Measurements from ENCODE around the gene EPHA6.

DNA sequence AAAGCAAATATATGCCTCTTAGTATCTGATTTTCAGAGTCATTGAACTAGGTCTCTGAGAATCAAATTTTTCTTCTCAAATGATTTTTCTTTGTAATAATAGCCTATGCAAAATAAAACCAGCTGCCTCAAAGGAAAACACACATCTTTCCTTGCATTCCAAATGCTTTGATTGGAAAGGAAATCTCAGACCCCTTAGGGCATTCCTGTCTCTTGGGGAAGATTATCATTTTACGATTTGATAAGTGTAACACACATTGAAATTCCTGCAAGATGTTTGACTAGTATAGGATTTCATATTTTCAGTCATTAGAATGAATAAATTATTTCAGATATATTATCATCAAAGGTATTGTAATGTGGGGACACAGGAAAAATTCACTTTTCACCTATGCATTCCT is 244.8 kb downstream of the EPHA6 start:
- TF ChIP-seq, protein P1, sequence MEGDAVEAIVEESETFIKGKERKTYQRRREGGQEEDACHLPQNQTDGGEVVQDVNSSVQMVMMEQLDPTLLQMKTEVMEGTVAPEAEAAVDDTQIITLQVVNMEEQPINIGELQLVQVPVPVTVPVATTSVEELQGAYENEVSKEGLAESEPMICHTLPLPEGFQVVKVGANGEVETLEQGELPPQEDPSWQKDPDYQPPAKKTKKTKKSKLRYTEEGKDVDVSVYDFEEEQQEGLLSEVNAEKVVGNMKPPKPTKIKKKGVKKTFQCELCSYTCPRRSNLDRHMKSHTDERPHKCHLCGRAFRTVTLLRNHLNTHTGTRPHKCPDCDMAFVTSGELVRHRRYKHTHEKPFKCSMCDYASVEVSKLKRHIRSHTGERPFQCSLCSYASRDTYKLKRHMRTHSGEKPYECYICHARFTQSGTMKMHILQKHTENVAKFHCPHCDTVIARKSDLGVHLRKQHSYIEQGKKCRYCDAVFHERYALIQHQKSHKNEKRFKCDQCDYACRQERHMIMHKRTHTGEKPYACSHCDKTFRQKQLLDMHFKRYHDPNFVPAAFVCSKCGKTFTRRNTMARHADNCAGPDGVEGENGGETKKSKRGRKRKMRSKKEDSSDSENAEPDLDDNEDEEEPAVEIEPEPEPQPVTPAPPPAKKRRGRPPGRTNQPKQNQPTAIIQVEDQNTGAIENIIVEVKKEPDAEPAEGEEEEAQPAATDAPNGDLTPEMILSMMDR (IDR thresholded peaks at IDR 0.05) = no peak
- TF ChIP-seq ZFP36 (IDR thresholded peaks at IDR 0.05; ENCODE audit: borderline replicate concordance, partially characterized antibody) = no peak
- no peak for TF ChIP-seq POLR2A (IDR thresholded peaks at IDR 0.05; ENCODE audit: low read length)
- TF ChIP-seq PHF8 (IDR thresholded peaks at IDR 0.05; ENCODE audit: borderline replicate concordance, low read depth) = no peak

Data from A549 (cell line).